Measurements from ENCODE around the gene SEC23IP.

- TF ChIP-seq POLR2A (IDR thresholded peaks at IDR 0.05; ENCODE audit: low read length): no peak
- no peak for TF ChIP-seq GATA1 (IDR thresholded peaks at IDR 0.05; ENCODE audit: low read depth, low read length)
These were observed 27.3 kb downstream of the SEC23IP start for GRCh38 chr10:119919826-119920225.
